ENCODE data around the gene SEC14L6. TPM values are rescaled to one million over a fixed set of nuclear protein-coding genes. Genes with fewer than 3 reads are reported as not detected.
A peak's percentile ranks its signal among the peaks of the same experiment; 100 is the strongest.

The SEC14L6 gene
- total RNA-seq, 1 experiment from 2014 or later = not detected

GRCh38 chr22:30497466-30498150, 48.9 kb downstream of the SEC14L6 start:
- no peak for DNase-seq (ENCODE audit: low spot score)

GRCh38 chr22:30495041-30495784, 51.3 kb downstream of the SEC14L6 start:
- DNase-seq (ENCODE audit: low spot score) = no peak

- no peak for DNase-seq (ENCODE audit: low spot score)
Observed at GRCh38 chr22:30492144-30492543, 54.4 kb downstream of the SEC14L6 start.

GRCh38 chr22:30491381-30491780, 55.2 kb downstream of the SEC14L6 start:
- no peak for DNase-seq (ENCODE audit: low spot score)

GRCh38 chr22:30490399-30490798, 56.1 kb downstream of the SEC14L6 start:
- no peak for DNase-seq (ENCODE audit: low spot score)

GRCh38 chr22:30488121-30488520, 58.4 kb downstream of the SEC14L6 start:
- no peak for DNase-seq (ENCODE audit: low spot score)

- no peak for DNase-seq (ENCODE audit: low spot score)
Observed at GRCh38 chr22:30486661-30487115, 59.9 kb downstream of the SEC14L6 start.

GRCh38 chr22:30486118-30486517, 60.4 kb downstream of the SEC14L6 start:
- DNase-seq (ENCODE audit: low spot score) = no peak

- DNase-seq (ENCODE audit: low spot score) = peak; percentile 33
Observed at GRCh38 chr22:30485362-30485988, 61.1 kb downstream of the SEC14L6 start.

- no peak for DNase-seq (ENCODE audit: low spot score)
Observed at GRCh38 chr22:30483169-30483568, 63.4 kb downstream of the SEC14L6 start.

- DNase-seq (ENCODE audit: low spot score) = no peak
Observed at GRCh38 chr22:30481711-30482110, 64.8 kb downstream of the SEC14L6 start.

- DNase-seq (ENCODE audit: low spot score) = no peak
Observed at GRCh38 chr22:30479981-30480380, 66.6 kb downstream of the SEC14L6 start.

GRCh38 chr22:30474683-30475424, 71.7 kb downstream of the SEC14L6 start:
- DNase-seq (ENCODE audit: low spot score) = no peak

GRCh38 chr22:30474121-30474520, 72.4 kb downstream of the SEC14L6 start:
- DNase-seq (ENCODE audit: low spot score) = no peak

GRCh38 chr22:30472994-30473720, 73.4 kb downstream of the SEC14L6 start:
- no peak for DNase-seq (ENCODE audit: low spot score)

Other genes starting within 250 kb of the SEC14L6 start
- gene TBC1D10A, start 219.8 kb downstream of the SEC14L6 start, total RNA-seq (2014; rRNA removed; shearing (Covaris generic)) = 12.1 and 17.0 TPM in 2 replicates
- 25.1 and 39.8 TPM in 2 replicates for gene SF3A1, start 189.8 kb downstream of the SEC14L6 start, total RNA-seq (2014; rRNA removed; shearing (Covaris generic))
- 1.1 and 1.2 TPM in 2 replicates for gene CCDC157, start 189.7 kb downstream of the SEC14L6 start, total RNA-seq (2014; rRNA removed; shearing (Covaris generic))
- gene RNF215, start 159.3 kb downstream of the SEC14L6 start, total RNA-seq (2014; rRNA removed; shearing (Covaris generic)) = 9.9 and 15.6 TPM in 2 replicates
- 5.4 and 11.8 TPM in 2 replicates for gene SEC14L2, start 149.7 kb downstream of the SEC14L6 start, total RNA-seq (2014; rRNA removed; shearing (Covaris generic))
- gene MTFP1, start 121.0 kb downstream of the SEC14L6 start, total RNA-seq (2014; rRNA removed; shearing (Covaris generic)) = 16.6 and 17.1 TPM in 2 replicates
- not detected in 2 replicates for gene SEC14L3, start 74.7 kb downstream of the SEC14L6 start, total RNA-seq (2014; rRNA removed; shearing (Covaris generic))
- not detected in 2 replicates for gene SEC14L4, start 41.0 kb downstream of the SEC14L6 start, total RNA-seq (2014; rRNA removed; shearing (Covaris generic))
- 0.38 TPM in 1 of 2 replicates, not detected in the other for gene GAL3ST1, start 27.9 kb upstream of the SEC14L6 start, total RNA-seq (2014; rRNA removed; shearing (Covaris generic))
- gene PES1, start 45.2 kb upstream of the SEC14L6 start, total RNA-seq (2014; rRNA removed; shearing (Covaris generic)) = 72.1 and 77.8 TPM in 2 replicates
- gene TCN2, start 60.4 kb upstream of the SEC14L6 start, total RNA-seq (2014; rRNA removed; shearing (Covaris generic)) = 6.1 and 6.6 TPM in 2 replicates
- gene SLC35E4, start 89.0 kb upstream of the SEC14L6 start, total RNA-seq (2014; rRNA removed; shearing (Covaris generic)) = 8.1 and 9.1 TPM in 2 replicates
- gene DUSP18, start 121.1 kb upstream of the SEC14L6 start, total RNA-seq (2014; rRNA removed; shearing (Covaris generic)) = 2.7 and 4.7 TPM in 2 replicates
- 4.7 and 6.5 TPM in 2 replicates for gene OSBP2, start 148.1 kb upstream of the SEC14L6 start, total RNA-seq (2014; rRNA removed; shearing (Covaris generic))